ENCODE data around the gene IL22RA2. TPM values are rescaled to one million over a fixed set of nuclear protein-coding genes. Genes with fewer than 3 reads are reported as not detected.

IL22RA2 gene
- total RNA-seq, 1 experiment from 2014 or later: not detected

GRCh38 chr6:137117581-137117980 is 55.9 kb downstream of the IL22RA2 start:
- H3K27ac Mint-ChIP-seq (ENCODE audit: unreplicated experiment): no peak overlapping the region
- intact Hi-C loops (cut with micrococcal nuclease; ENCODE audit: unreplicated experiment): no loop called here
- DNase-seq: no peak
- H3K27me3 Mint-ChIP-seq (ENCODE audit: unreplicated experiment): no peaks in the 10 kb centered on the region
- CTCF ChIA-PET: no interaction called here
- no TSS peak for BruUV-seq (replicated peaks)
- TF ChIP-seq, protein P1, sequence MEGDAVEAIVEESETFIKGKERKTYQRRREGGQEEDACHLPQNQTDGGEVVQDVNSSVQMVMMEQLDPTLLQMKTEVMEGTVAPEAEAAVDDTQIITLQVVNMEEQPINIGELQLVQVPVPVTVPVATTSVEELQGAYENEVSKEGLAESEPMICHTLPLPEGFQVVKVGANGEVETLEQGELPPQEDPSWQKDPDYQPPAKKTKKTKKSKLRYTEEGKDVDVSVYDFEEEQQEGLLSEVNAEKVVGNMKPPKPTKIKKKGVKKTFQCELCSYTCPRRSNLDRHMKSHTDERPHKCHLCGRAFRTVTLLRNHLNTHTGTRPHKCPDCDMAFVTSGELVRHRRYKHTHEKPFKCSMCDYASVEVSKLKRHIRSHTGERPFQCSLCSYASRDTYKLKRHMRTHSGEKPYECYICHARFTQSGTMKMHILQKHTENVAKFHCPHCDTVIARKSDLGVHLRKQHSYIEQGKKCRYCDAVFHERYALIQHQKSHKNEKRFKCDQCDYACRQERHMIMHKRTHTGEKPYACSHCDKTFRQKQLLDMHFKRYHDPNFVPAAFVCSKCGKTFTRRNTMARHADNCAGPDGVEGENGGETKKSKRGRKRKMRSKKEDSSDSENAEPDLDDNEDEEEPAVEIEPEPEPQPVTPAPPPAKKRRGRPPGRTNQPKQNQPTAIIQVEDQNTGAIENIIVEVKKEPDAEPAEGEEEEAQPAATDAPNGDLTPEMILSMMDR (IDR thresholded peaks at IDR 0.05; ENCODE audit: unreplicated experiment): no peak
- H3K36me3 Mint-ChIP-seq (ENCODE audit: insufficient read depth, unreplicated experiment): no peaks in the 10 kb centered on the region
- H3K4me3 Mint-ChIP-seq (ENCODE audit: low read depth, unreplicated experiment): no peak overlapping the region
- peaks cover 4% of the 10 kb centered on the region for H3K9me3 Mint-ChIP-seq (ENCODE audit: low read depth, unreplicated experiment)
- no peaks in the 10 kb centered on the region for H3K4me1 Mint-ChIP-seq (ENCODE audit: low read depth, unreplicated experiment)

- TF ChIP-seq, protein P1 (IDR thresholded peaks at IDR 0.05; ENCODE audit: unreplicated experiment): no peak
- no TSS peak for BruUV-seq (replicated peaks)
- DNase-seq: no peak
- H3K27ac Mint-ChIP-seq (ENCODE audit: unreplicated experiment): no peak overlapping the region
- H3K4me1 Mint-ChIP-seq (ENCODE audit: low read depth, unreplicated experiment): no peaks in the 10 kb centered on the region
- H3K9me3 Mint-ChIP-seq (ENCODE audit: low read depth, unreplicated experiment): peaks cover 4% of the 10 kb centered on the region
- CTCF ChIA-PET: no interaction called here
- no peaks in the 10 kb centered on the region for H3K27me3 Mint-ChIP-seq (ENCODE audit: unreplicated experiment)
- intact Hi-C loops (cut with micrococcal nuclease; ENCODE audit: unreplicated experiment): no loop called here
- no peak overlapping the region for H3K4me3 Mint-ChIP-seq (ENCODE audit: low read depth, unreplicated experiment)
- no peaks in the 10 kb centered on the region for H3K36me3 Mint-ChIP-seq (ENCODE audit: insufficient read depth, unreplicated experiment)
Measured at GRCh38 chr6:137116807-137117206, 56.6 kb downstream of the IL22RA2 start.

DNA sequence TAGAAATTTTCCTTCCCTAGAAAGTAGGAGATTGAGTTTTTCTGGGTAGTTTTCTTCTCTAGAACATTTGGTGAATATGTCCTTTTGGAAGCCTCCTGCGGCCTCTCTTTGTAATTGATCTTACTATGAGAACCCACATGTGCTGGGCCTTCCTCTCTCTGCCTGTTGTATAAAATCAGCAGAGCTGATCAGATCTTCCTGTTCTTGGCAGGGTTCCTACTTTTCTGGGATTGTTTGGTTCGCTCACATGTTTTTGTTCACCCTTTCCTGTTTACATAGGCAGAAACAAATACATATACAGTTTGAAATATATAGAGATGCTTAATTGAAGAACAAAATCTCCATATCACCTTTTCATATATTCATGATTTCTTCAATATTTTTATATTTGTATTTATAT is 57.8 kb downstream of the IL22RA2 start:
- BruUV-seq (replicated peaks): no TSS peak
- CTCF ChIA-PET: no interaction called here
- no peaks in the 10 kb centered on the region for H3K4me1 Mint-ChIP-seq (ENCODE audit: low read depth, unreplicated experiment)

DNA sequence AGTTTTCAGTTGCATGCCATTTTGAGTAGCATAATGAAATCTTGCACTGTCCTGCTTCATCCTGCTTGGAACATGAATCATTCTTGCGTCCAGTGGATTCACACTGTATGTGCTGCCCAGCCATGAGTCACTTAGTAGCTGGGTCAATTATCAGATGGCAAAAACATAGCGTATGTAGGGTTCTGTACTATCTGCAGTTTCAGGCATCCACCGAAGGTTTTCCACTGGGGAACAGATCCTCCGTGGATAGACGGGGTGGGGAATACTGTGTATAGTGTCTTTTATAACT is 61.4 kb downstream of the IL22RA2 start:
- H3K27ac Mint-ChIP-seq (ENCODE audit: unreplicated experiment): no peak overlapping the region

More for the DNA sequence above, 57.8 kb downstream of the IL22RA2 start:
- TF ChIP-seq, protein P1 (IDR thresholded peaks at IDR 0.05; ENCODE audit: unreplicated experiment): no peak
- Mint-ChIP-seq H3K9me3 (ENCODE audit: low read depth, unreplicated experiment) (peaks cover 4% of the 10 kb centered on the region), H3K36me3 (ENCODE audit: insufficient read depth, unreplicated experiment) (no peaks in the 10 kb centered on the region), H3K27me3 (ENCODE audit: unreplicated experiment) (no peaks in the 10 kb centered on the region), H3K27ac (ENCODE audit: unreplicated experiment) (no peak overlapping the region), H3K4me3 (ENCODE audit: low read depth, unreplicated experiment) (no peak overlapping the region)
- intact Hi-C loops (cut with micrococcal nuclease; ENCODE audit: unreplicated experiment): no loop called here
- DNase-seq: no peak

More for the DNA sequence above, 61.4 kb downstream of the IL22RA2 start:
- Mint-ChIP-seq H3K4me1 (ENCODE audit: low read depth, unreplicated experiment) (no peaks in the 10 kb centered on the region), H3K9me3 (ENCODE audit: low read depth, unreplicated experiment) (peaks cover 2% of the 10 kb centered on the region), H3K36me3 (ENCODE audit: insufficient read depth, unreplicated experiment) (no peaks in the 10 kb centered on the region), H3K27me3 (ENCODE audit: unreplicated experiment) (no peaks in the 10 kb centered on the region), H3K4me3 (ENCODE audit: low read depth, unreplicated experiment) (no peak overlapping the region)
- intact Hi-C loops (cut with micrococcal nuclease; ENCODE audit: unreplicated experiment): no loop called here
- TF ChIP-seq, protein P1 (IDR thresholded peaks at IDR 0.05; ENCODE audit: unreplicated experiment): no peak
- no peak for DNase-seq
- BruUV-seq (replicated peaks): no TSS peak
- CTCF ChIA-PET: no interaction called here
